Measurements from ENCODE around the gene POLR3K. TPM values are rescaled to one million over a fixed set of nuclear protein-coding genes. Genes with fewer than 3 reads are reported as not detected.

Gene POLR3K
- total RNA-seq, 1 experiment from 2014 or later = 33.5 TPM

GRCh38 chr16:9903-10665, 43.3 kb downstream of the POLR3K start:
- Histone ChIP-seq H3K79me2 (ENCODE audit: low read depth) (no peaks in the 10 kb centered on the region), H3F3A (ENCODE audit: insufficient read depth, low read depth) (peaks cover 9% of the 10 kb centered on the region), H3K4me1 (replicated peaks; ENCODE audit: insufficient read depth) (no peaks in the 10 kb centered on the region), H3K36me3 (ENCODE audit: low read depth) (no peaks in the 10 kb centered on the region), H3K4me2 (no peak overlapping the region), H4K20me1 (ENCODE audit: insufficient read depth) (no peaks in the 10 kb centered on the region), H2AFZ (no peak overlapping the region), H3K27me3 (ENCODE audit: insufficient read depth, low read depth) (no peaks in the 10 kb centered on the region), H3K4me3 (no peak overlapping the region), H3K9me3 (ENCODE audit: insufficient read depth, low read depth) (no peaks in the 10 kb centered on the region), H3K27ac (no peak overlapping the region), H3K9me2 (ENCODE audit: insufficient read depth) (no peaks in the 10 kb centered on the region)
- intact Hi-C loops (cut with micrococcal nuclease; ENCODE audit: unreplicated experiment) = no loop called here
- ChIA-PET CTCF (no interaction called here), POLR2A (ENCODE audit: unreplicated experiment) (no interaction called here)
- TF ChIP-seq, protein P1, sequence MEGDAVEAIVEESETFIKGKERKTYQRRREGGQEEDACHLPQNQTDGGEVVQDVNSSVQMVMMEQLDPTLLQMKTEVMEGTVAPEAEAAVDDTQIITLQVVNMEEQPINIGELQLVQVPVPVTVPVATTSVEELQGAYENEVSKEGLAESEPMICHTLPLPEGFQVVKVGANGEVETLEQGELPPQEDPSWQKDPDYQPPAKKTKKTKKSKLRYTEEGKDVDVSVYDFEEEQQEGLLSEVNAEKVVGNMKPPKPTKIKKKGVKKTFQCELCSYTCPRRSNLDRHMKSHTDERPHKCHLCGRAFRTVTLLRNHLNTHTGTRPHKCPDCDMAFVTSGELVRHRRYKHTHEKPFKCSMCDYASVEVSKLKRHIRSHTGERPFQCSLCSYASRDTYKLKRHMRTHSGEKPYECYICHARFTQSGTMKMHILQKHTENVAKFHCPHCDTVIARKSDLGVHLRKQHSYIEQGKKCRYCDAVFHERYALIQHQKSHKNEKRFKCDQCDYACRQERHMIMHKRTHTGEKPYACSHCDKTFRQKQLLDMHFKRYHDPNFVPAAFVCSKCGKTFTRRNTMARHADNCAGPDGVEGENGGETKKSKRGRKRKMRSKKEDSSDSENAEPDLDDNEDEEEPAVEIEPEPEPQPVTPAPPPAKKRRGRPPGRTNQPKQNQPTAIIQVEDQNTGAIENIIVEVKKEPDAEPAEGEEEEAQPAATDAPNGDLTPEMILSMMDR (conservative IDR thresholded peaks at IDR 0.05) = no peak
- no peak for TF ChIP-seq EZH2 (IDR thresholded peaks at IDR 0.05; ENCODE audit: low read depth)
- DNase-seq = no peak
- BruUV-seq (replicated peaks) = no TSS peak

Small RNA genes within 50 kb of the gene (microRNA-seq; reads per million reads assigned to microRNA genes)
- not detected for gene MIR6859-4 (ENCODE audit: borderline number of aligned reads, borderline replicate concordance)

Other genes starting within 250 kb of the POLR3K start
- 60.8 and 61.4 TPM in 2 replicates for gene SNRNP25, start 220 bp upstream of the POLR3K start, total RNA-seq (2021)
- 51.4 and 62.9 TPM in 2 replicates for gene RHBDF1, start 19.0 kb upstream of the POLR3K start, total RNA-seq (2021)
- 86.2 and 138 TPM in 2 replicates for gene MPG, start 24.6 kb upstream of the POLR3K start, total RNA-seq (2021)
- 56.8 and 66.6 TPM in 2 replicates for gene NPRL3, start 85.1 kb upstream of the POLR3K start, total RNA-seq (2021)
- not detected in 2 replicates for gene HBZ, start 99.0 kb upstream of the POLR3K start, total RNA-seq (2021)
- not detected in 2 replicates for gene HBM, start 112.4 kb upstream of the POLR3K start, total RNA-seq (2021)
- gene HBA2, start 119.3 kb upstream of the POLR3K start, total RNA-seq (2021) = not detected in 2 replicates
- gene HBA1, start 123.1 kb upstream of the POLR3K start, total RNA-seq (2021) = not detected in 2 replicates
- gene HBQ1, start 126.9 kb upstream of the POLR3K start, total RNA-seq (2021) = not detected in 2 replicates
- 64.3 and 66.9 TPM in 2 replicates for gene LUC7L, start 175.8 kb upstream of the POLR3K start, total RNA-seq (2021)
- gene FAM234A, start 181.2 kb upstream of the POLR3K start, total RNA-seq (2021) = 126 and 131 TPM in 2 replicates
- not detected in 2 replicates for gene RGS11, start 222.3 kb upstream of the POLR3K start, total RNA-seq (2021)
- gene ARHGDIG, start 227.0 kb upstream of the POLR3K start, total RNA-seq (2021) = not detected in 2 replicates
- not detected in 2 replicates for gene PDIA2, start 229.6 kb upstream of the POLR3K start, total RNA-seq (2021)